Heart left ventricle (tissue), 16 donors: ENCODE results near the gene ARHGEF17. TPM values are rescaled to one million over a fixed set of nuclear protein-coding genes. Genes with fewer than 3 reads are reported as not detected.
A peak's percentile ranks its signal among the peaks of the same experiment; 100 is the strongest.

Experiments used
- ATAC-seq, 4 donors: fragments of 200-7000 bp; cut with Tn5 transposase; one replicate each; pipeline ENCODE4 v1.9.1; 2020 to 2022; ENCODE audit warnings: moderate library complexity in 4 of 4, mild to moderate bottlenecking in 3 of 4, moderate number of reproducible peaks in 1 of 4
- DNase-seq, 5 donors: peaks; one replicate each; pipeline ENCODE4 v3.0.0-alpha.2; 2020
- H3K27ac ChIP-seq, 12 donors: fragments of 200-600 bp; sonication (generic) in 4 of 12; one replicate each; pipeline versions ENCODE4 v1.5.0 to v1.8.0; 2016 to 2022; ENCODE audit warnings: mild to moderate bottlenecking in 2 of 12
- H3K27me3 ChIP-seq, 9 donors: fragments of 200-600 bp; sonication (generic) in 2 of 9; one replicate each; pipeline versions ENCODE4 v1.5.1 to v1.8.0; 2016 to 2022; ENCODE audit warnings: mild to moderate bottlenecking in 3 of 9
- H3K36me3 ChIP-seq, 9 donors: fragments of 200-600 bp; sonication (generic) in 2 of 9; one replicate each; pipeline versions ENCODE4 v1.5.0 to v1.8.0; 2018 to 2022; ENCODE audit warnings: mild to moderate bottlenecking in 2 of 9
- H3K4me1 ChIP-seq, 12 donors: fragments of 200-600 bp; sonication (generic) in 4 of 12; one replicate each; pipeline versions ENCODE4 v1.5.0 to v1.8.0; 2016 to 2022; ENCODE audit warnings: mild to moderate bottlenecking in 3 of 12
- H3K4me3 ChIP-seq, 12 donors: fragments of 200-600 bp; sonication (generic) in 4 of 12; one replicate each; pipeline versions ENCODE4 v1.5.0 to v1.8.0; 2017 to 2022; ENCODE audit warnings: mild to moderate bottlenecking in 9 of 12, moderate library complexity in 4 of 12
- H3K9me3 ChIP-seq, 12 donors: fragments of 200-600 bp; sonication (generic) in 4 of 12; one replicate each; pipeline versions ENCODE4 v1.5.0 to v1.8.0; 2016 to 2022; ENCODE audit warnings: mild to moderate bottlenecking in 1 of 12
- POLR2A ChIP-seq, 2 donors: fragments of 450-650 bp; IDR thresholded peaks; one replicate each; pipeline ENCODE4 v1.6.1; 2017; ENCODE audit warnings: antibody characterized with exemption in 2 of 2, mild to moderate bottlenecking in 2 of 2, moderate library complexity in 2 of 2
- WGBS, 4 donors: extraction: QIAGEN DNeasy Blood & Tissue Kit in 2 of 4; methylation state at CpG; one replicate each; pipeline versions ENCODE4 v1.1.5 to v1.1.7; 2013 to 2018; 5-methylcytosine and 5-hydroxymethylcytosine counted together
- intact Hi-C, 10 donors: fragments of 100-400 bp; cut with DNase I; formaldehyde crosslinking; loops; one replicate each; pipeline versions ENCODE4 v1.11.1 to v1.14.2; 2022
- polyA plus RNA-seq, 2 donors: library from polyadenylated mRNA; stranded (reverse); fragments of 200-250 nt; gene quantifications; one replicate each; pipeline ENCODE4 v1.2.3, GENCODE V29; 2013
- total RNA-seq, 9 donors: library from RNA; depleted of rRNA in 2 of 9; stranded (reverse); fragments of >200 nt in 2 of 9; fragmentation: NEBNext Ultra II Directional in 3 of 9; extraction: Animal tissue kit (Norgen Biotek cat#: 25700) in 3 of 9; gene quantifications; one replicate each; pipeline versions ENCODE4 v1.1.0 to v1.2.4, GENCODE V29; 2016 to 2023
- TF ChIP-seq, protein P1 (sequence below), 12 donors: fragments of 200-600 bp; sonication (generic) in 4 of 12; IDR thresholded peaks; one replicate each; pipeline versions ENCODE4 v1.5.0 to v1.8.0; 2018 to 2022; ENCODE audit warnings: antibody characterized with exemption in 12 of 12, mild to moderate bottlenecking in 5 of 12
- donor health status: ischemic (EF 13 %, LVEDD 7.1; RV severe dilation, severe dysfunction).
- donor health status: healthy with polysubstance abuse.
- donor health status: DM: no; HTN: yes; CAD: no.
- donor health status: DM: no; HTN: no; CAD: no.
- donor health status: ischemic (EF 25% LVEDD 6.9; RV normal size, moderate dysfunction).
- donor health status: ischemic (EF 25% LVEDD 5.7; RV mildly dilated, moderate dysfunction).
- donor health status: healthy.
- donor health status: DM: yes; HTN: yes; CAD: no.
- donor health status: ischemic (EF 35%, LVEDD 5.7; RV mildly dilated, moderate dysfunction).
- donor health status: nonischemic (EF 11% LVEDD 7.7; RV severe dilation, severe dysfunction).
- donor health status: DM: yes; HTN: yes; CAD: no.
- donor health status: PGD.
- donor health status: ischemic (EF 29% LVEDD 5.4; RV normal size, mild dysfunction).
- donor health status: nonischemic (EF 23%, LVEDD 6.1; RV moderate dilation, normal function).

Gene ARHGEF17
- total and polyA plus RNA-seq, 11 donors: 27.5 to 83.9 (median 56.5) TPM

- intact Hi-C loops: loop anchor here in 3 of 10 donors (5.0 to 10.0 kb wide), 5 partner anchors 43 to 462 kb away; no protein-coding TSS in a partner anchor
- H3K36me3 ChIP-seq: peaks cover 0 to 13% (median 0%) of the 10 kb centered on the region in 9 donors
- DNase-seq (peak in 3 of 5 donors; percentile 21 to 26 (median 25)), ATAC-seq (no peak)
- H3K4me3 ChIP-seq: no peak overlapping the region
- no peak for TF ChIP-seq POLR2A (IDR thresholded peaks at IDR 0.05)
- TF ChIP-seq, protein P1, sequence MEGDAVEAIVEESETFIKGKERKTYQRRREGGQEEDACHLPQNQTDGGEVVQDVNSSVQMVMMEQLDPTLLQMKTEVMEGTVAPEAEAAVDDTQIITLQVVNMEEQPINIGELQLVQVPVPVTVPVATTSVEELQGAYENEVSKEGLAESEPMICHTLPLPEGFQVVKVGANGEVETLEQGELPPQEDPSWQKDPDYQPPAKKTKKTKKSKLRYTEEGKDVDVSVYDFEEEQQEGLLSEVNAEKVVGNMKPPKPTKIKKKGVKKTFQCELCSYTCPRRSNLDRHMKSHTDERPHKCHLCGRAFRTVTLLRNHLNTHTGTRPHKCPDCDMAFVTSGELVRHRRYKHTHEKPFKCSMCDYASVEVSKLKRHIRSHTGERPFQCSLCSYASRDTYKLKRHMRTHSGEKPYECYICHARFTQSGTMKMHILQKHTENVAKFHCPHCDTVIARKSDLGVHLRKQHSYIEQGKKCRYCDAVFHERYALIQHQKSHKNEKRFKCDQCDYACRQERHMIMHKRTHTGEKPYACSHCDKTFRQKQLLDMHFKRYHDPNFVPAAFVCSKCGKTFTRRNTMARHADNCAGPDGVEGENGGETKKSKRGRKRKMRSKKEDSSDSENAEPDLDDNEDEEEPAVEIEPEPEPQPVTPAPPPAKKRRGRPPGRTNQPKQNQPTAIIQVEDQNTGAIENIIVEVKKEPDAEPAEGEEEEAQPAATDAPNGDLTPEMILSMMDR (IDR thresholded peaks at IDR 0.05): no peak
- no peaks in the 10 kb centered on the region for H3K9me3 ChIP-seq
- H3K27ac ChIP-seq: no peak overlapping the region
- H3K27me3 ChIP-seq: no peaks in the 10 kb centered on the region
- H3K4me1 ChIP-seq: peaks cover 0 to 27% (median 6%) of the 10 kb centered on the region in 12 donors
Observed at GRCh38 chr11:73294604-73295003, 13.5 kb upstream of the ARHGEF17 start.

- peaks cover 0 to 13% (median 0%) of the 10 kb centered on the region in 9 donors for H3K36me3 ChIP-seq
- no peak overlapping the region for H3K27ac ChIP-seq
- ATAC-seq: peak in 3 of 4 donors; percentile 26 to 54 (median 39)
- DNase-seq: peak; percentile 60 to 81 (median 68)
- TF ChIP-seq POLR2A (IDR thresholded peaks at IDR 0.05): no peak
- TF ChIP-seq, protein P1 (IDR thresholded peaks at IDR 0.05): peak; percentile 72 to 90 (median 86)
- peaks cover 0 to 23% (median 3%) of the 10 kb centered on the region in 12 donors for H3K4me1 ChIP-seq
- H3K27me3 ChIP-seq: no peaks in the 10 kb centered on the region
- 45 to 50% (median 48%) methylated on average over 10 to 12 of the region's 12 CpGs for WGBS, 4 donors
- H3K9me3 ChIP-seq: no peaks in the 10 kb centered on the region
- intact Hi-C loops: loop anchor here in 2 of 10 donors (5.0 to 10.0 kb wide), 3 partner anchors 42 to 97 kb away; no protein-coding TSS in a partner anchor
- H3K4me3 ChIP-seq: no peak overlapping the region
Observed at GRCh38 chr11:73295241-73295995, 12.7 kb upstream of the ARHGEF17 start.

DNA sequence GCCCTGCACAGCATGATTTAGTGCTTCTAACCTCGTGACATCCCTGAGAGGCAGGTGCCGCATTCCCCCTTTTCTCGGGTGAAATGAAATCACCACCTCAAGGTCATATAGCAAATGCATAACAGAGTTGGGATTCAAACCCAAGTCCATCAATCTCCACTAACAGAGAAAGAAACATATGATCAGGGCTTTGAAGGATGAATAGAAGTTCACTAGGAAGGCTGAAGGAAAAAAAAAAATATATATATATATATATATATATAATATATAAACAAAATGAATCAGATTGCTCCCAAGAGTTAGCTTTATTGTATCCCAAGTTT, 12.1 kb upstream of the ARHGEF17 start:
- peak in 1 of 5 donors; percentile 3 for DNase-seq
- Histone ChIP-seq H3K4me1 (peaks cover 0 to 23% (median 3%) of the 10 kb centered on the region in 12 donors), H3K27ac (no peak overlapping the region), H3K9me3 (no peaks in the 10 kb centered on the region), H3K4me3 (no peak overlapping the region), H3K27me3 (no peaks in the 10 kb centered on the region), H3K36me3 (peaks cover 0 to 13% (median 0%) of the 10 kb centered on the region in 9 donors)
- intact Hi-C loops: loop anchor here in 3 of 10 donors (2.0 to 10.0 kb wide), 4 partner anchors 41 to 99 kb away; no protein-coding TSS in a partner anchor
- 90 to 92% (median 90%) methylated on average over 3 of the region's 3 CpGs for WGBS, 4 donors
- no peak for ATAC-seq
- TF ChIP-seq, protein P1 (IDR thresholded peaks at IDR 0.05): no peak
- TF ChIP-seq POLR2A (IDR thresholded peaks at IDR 0.05): no peak

DNA sequence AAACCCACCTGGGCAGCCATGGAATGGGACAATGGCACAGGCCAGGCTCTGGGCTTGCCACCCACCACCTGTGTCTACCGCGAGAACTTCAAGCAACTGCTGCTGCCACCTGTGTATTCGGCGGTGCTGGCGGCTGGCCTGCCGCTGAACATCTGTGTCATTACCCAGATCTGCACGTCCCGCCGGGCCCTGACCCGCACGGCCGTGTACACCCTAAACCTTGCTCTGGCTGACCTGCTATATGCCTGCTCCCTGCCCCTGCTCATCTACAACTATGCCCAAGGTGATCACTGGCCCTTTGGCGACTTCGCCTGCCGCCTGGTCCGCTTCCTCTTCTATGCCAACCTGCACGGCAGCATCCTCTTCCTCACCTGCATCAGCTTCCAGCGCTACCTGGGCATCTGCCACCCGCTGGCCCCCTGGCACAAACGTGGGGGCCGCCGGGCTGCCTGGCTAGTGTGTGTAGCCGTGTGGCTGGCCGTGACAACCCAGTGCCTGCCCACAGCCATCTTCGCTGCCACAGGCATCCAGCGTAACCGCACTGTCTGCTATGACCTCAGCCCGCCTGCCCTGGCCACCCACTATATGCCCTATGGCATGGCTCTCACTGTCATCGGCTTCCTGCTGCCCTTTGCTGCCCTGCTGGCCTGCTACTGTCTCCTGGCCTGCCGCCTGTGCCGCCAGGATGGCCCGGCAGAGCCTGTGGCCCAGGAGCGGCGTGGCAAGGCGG, 11.4 kb upstream of the ARHGEF17 start:
- DNase-seq: peak in 3 of 5 donors; percentile 20 to 53 (median 26)
- no peak for ATAC-seq
- TF ChIP-seq, protein P1 (IDR thresholded peaks at IDR 0.05): no peak
- TF ChIP-seq POLR2A (IDR thresholded peaks at IDR 0.05): no peak
- Histone ChIP-seq H3K4me1 (peaks cover 0 to 19% (median 3%) of the 10 kb centered on the region in 12 donors), H3K27ac (no peak overlapping the region), H3K9me3 (no peaks in the 10 kb centered on the region), H3K27me3 (no peaks in the 10 kb centered on the region), H3K4me3 (no peak overlapping the region), H3K36me3 (peaks cover 0 to 13% (median 0%) of the 10 kb centered on the region in 9 donors)
- intact Hi-C loops: loop anchor here in 3 of 10 donors (2.0 to 10.0 kb wide), 4 partner anchors 41 to 98 kb away; no protein-coding TSS in a partner anchor
- 90 to 97% (median 95%) methylated on average over 26 to 35 of the region's 35 CpGs for WGBS, 4 donors
